GM18873 (cell line): ENCODE measurements around the gene NTM.

Experiments used
- ATAC-seq: cut with Tn5 transposase; IDR thresholded peaks from one replicate; pipeline ENCODE4 v1.9.1; 2021; ENCODE audit warnings: mild to moderate bottlenecking, moderate library complexity, moderate number of reproducible peaks; ENCODE audit not compliant: unreplicated experiment, low FRiP score

The NTM gene

GRCh38 chr11:132196928-132197327 is 826.5 kb downstream of the NTM start:
- no peak for ATAC-seq

GRCh38 chr11:132200353-132200936 is 830.0 kb downstream of the NTM start:
- no peak for ATAC-seq

GRCh38 chr11:132202621-132203020 is 832.2 kb downstream of the NTM start:
- ATAC-seq, result no peak

GRCh38 chr11:132205006-132205405 is 834.6 kb downstream of the NTM start:
- no peak for ATAC-seq

- no peak for ATAC-seq
Measured at GRCh38 chr11:132205496-132205895, 835.1 kb downstream of the NTM start.

- ATAC-seq, result no peak
Measured at GRCh38 chr11:132206993-132207392, 836.6 kb downstream of the NTM start.

- no peak for ATAC-seq
Measured at GRCh38 chr11:132208477-132209055, 838.2 kb downstream of the NTM start.

- ATAC-seq, result no peak
Measured at GRCh38 chr11:132211479-132211878, 841.1 kb downstream of the NTM start.

GRCh38 chr11:132217856-132218255 is 847.4 kb downstream of the NTM start:
- ATAC-seq, result no peak

GRCh38 chr11:132220474-132220873 is 850.1 kb downstream of the NTM start:
- no peak for ATAC-seq

GRCh38 chr11:132222345-132222744 is 851.9 kb downstream of the NTM start:
- no peak for ATAC-seq

GRCh38 chr11:132226522-132226921 is 856.1 kb downstream of the NTM start:
- no peak for ATAC-seq

GRCh38 chr11:132228746-132229325 is 858.4 kb downstream of the NTM start:
- no peak for ATAC-seq

- no peak for ATAC-seq
Measured at GRCh38 chr11:132231656-132232347, 861.4 kb downstream of the NTM start.

GRCh38 chr11:132234878-132235277 is 864.5 kb downstream of the NTM start:
- ATAC-seq, result no peak

GRCh38 chr11:132237781-132238180 is 867.4 kb downstream of the NTM start:
- ATAC-seq, result no peak

GRCh38 chr11:132238331-132238866 is 868.0 kb downstream of the NTM start:
- no peak for ATAC-seq

GRCh38 chr11:132240374-132240773 is 870.0 kb downstream of the NTM start:
- no peak for ATAC-seq

GRCh38 chr11:132242632-132243031 is 872.2 kb downstream of the NTM start:
- no peak for ATAC-seq

- ATAC-seq, result no peak
Measured at GRCh38 chr11:132244846-132245245, 874.4 kb downstream of the NTM start.
